GM12878 (cell line): ENCODE results near the gene FILIP1L. TPM values are rescaled to one million over a fixed set of nuclear protein-coding genes. Genes with fewer than 3 reads are reported as not detected.

Experiments used
- ATAC-seq: fragments of 200-7000 bp; cut with Tn5 transposase; 3 replicates; pipeline ENCODE4 v1.9.1; 2020; ENCODE audit warnings: mild to moderate bottlenecking, moderate library complexity
- BruUV-seq: library from RNA; stranded (reverse); fragments of 400-500 nt; replicated peaks from 2 replicates; lab custom pipeline; 2021; lab: Mats Ljungman, UMichigan
- CTCF ChIA-PET: fragments of 300-600 bp; sonication (Branson Sonifier 250); formaldehyde crosslinking; extraction: SDS; loops from one replicate; lab custom pipeline; 2021; ENCODE audit warnings: inconsistent platforms; lab: Yijun Ruan, JAX
- POLR2A ChIA-PET: fragments of 350-600 bp; formaldehyde crosslinking; extraction: SDS; loops from one replicate; lab custom pipeline; 2021; ENCODE audit warnings: inconsistent platforms; lab: Charles Lee
- RAD21 ChIA-PET: fragments of 300-600 bp; sonication (Branson Sonifier 250); formaldehyde crosslinking; loops from one replicate; lab custom pipeline; 2023; ENCODE audit warnings: antibody characterized with exemption; ENCODE audit not compliant: unreplicated experiment; lab: Charles Lee
- SMC1A ChIA-PET: fragments of 300-600 bp; sonication (Branson Sonifier 250); formaldehyde crosslinking; loops from one replicate; lab custom pipeline; 2023; ENCODE audit not compliant: unreplicated experiment, uncharacterized antibody; lab: Charles Lee
- DNase-seq: peaks from one replicate; pipeline ENCODE4 v3.0.0-alpha.2; 2011; ENCODE audit warnings: low read depth, low spot score
- FAIRE-seq: peaks from 3 replicates; lab custom pipeline; 2011; peaks lifted over from hg19 to GRCh38; lab: Jason Lieb, UNC
- H2AFZ ChIP-seq: 2 replicates; pipeline ENCODE4 v1.6.0; 2011; ENCODE audit warnings: low read depth, low read length, control low read depth; ENCODE audit not compliant: control insufficient read depth
- H3K27ac ChIP-seq: 2 replicates; pipeline ENCODE4 v1.5.1; 2011; ENCODE audit warnings: control low read depth; ENCODE audit not compliant: control insufficient read depth, insufficient read depth
- H3K27me3 ChIP-seq, 2 experiments: replicated peaks in 1 of 2; 2 replicates each; pipeline versions ENCODE4 v1.6.0 to v1.6.1; 2011; ENCODE audit warnings: low read length in 1 of 2; ENCODE audit not compliant: control insufficient read depth in 2 of 2, insufficient read depth in 2 of 2
- H3K36me3 ChIP-seq, 2 experiments: 2 replicates each; pipeline ENCODE4 v1.5.1; 2011; ENCODE audit warnings: low read length in 1 of 2; ENCODE audit not compliant: control insufficient read depth in 2 of 2, insufficient read depth in 2 of 2
- H3K4me1 ChIP-seq: 2 replicates; pipeline ENCODE4 v1.6.1; 2011; ENCODE audit warnings: mild to moderate bottlenecking, low read length, moderate library complexity, mixed read lengths; ENCODE audit not compliant: control insufficient read depth, insufficient read depth
- H3K4me2 ChIP-seq: 2 replicates; pipeline ENCODE4 v1.6.0; 2011; ENCODE audit warnings: control low read depth; ENCODE audit not compliant: control insufficient read depth, insufficient read depth
- H3K4me3 ChIP-seq: fragments of 200-600 bp; sonication (generic); 2 replicates; pipeline ENCODE4 v1.5.1; 2016
- H3K79me2 ChIP-seq: 2 replicates; pipeline ENCODE4 v1.6.0; 2011; ENCODE audit warnings: low read length; ENCODE audit not compliant: control insufficient read depth, insufficient read depth
- H3K9ac ChIP-seq: 2 replicates; pipeline ENCODE4 v1.8.0; 2011; ENCODE audit warnings: low read length, control low read depth, mixed read lengths; ENCODE audit not compliant: control insufficient read depth, insufficient read depth
- H3K9me3 ChIP-seq: replicated peaks from 3 replicates; pipeline ENCODE4 v1.5.1; 2011; ENCODE audit warnings: mild to moderate bottlenecking, low read length; ENCODE audit not compliant: control insufficient read depth, insufficient read depth
- H4K20me1 ChIP-seq: 2 replicates; pipeline ENCODE4 v1.6.0; 2011; ENCODE audit not compliant: control insufficient read depth, insufficient read depth
- CREB1 ChIP-seq: IDR thresholded peaks from 2 replicates; pipeline ENCODE4 v1.6.1; 2012; ENCODE audit warnings: low read depth, mild to moderate bottlenecking, inconsistent platforms
- JUND ChIP-seq: IDR thresholded peaks from 2 replicates; pipeline ENCODE4 v1.6.1; 2012; ENCODE audit warnings: low read depth, mild to moderate bottlenecking, low read length, improper control_type of control experiment, moderate library complexity
- NR2F1 ChIP-seq: fragments of 450-650 bp; conservative IDR thresholded peaks from 2 replicates; pipeline ENCODE4 v1.6.1; 2017; ENCODE audit warnings: mild to moderate bottlenecking
- RB1 ChIP-seq: fragments of 450-650 bp; formaldehyde crosslinking; IDR thresholded peaks from 2 replicates; pipeline ENCODE4 v1.6.1; 2017; ENCODE audit warnings: mild to moderate bottlenecking, borderline replicate concordance
- RELA ChIP-seq: fragments of 450-650 bp; IDR thresholded peaks from 2 replicates; pipeline ENCODE4 v1.8.0; 2014; ENCODE audit warnings: borderline replicate concordance; ENCODE audit not compliant: partially characterized antibody
- RFX5 ChIP-seq: IDR thresholded peaks from 2 replicates; pipeline ENCODE4 v1.6.1; 2011; ENCODE audit warnings: low read depth, low read length, improper control_type of control experiment
- TBL1XR1 ChIP-seq: IDR thresholded peaks from 2 replicates; pipeline ENCODE4 v1.6.1; 2012; ENCODE audit warnings: low read depth, low read length, improper control_type of control experiment
- TCF12 ChIP-seq: IDR thresholded peaks from 2 replicates; pipeline ENCODE4 v1.6.1; 2011; ENCODE audit warnings: low read depth, mild to moderate bottlenecking, low read length
- WGBS: methylation state at CpG from one replicate; pipeline ENCODE4 v1.1.6; 2016; ENCODE audit warnings: low lambda C conversion rate; ENCODE audit not compliant: insufficient replicate concordance, insufficient coverage; ENCODE audit errors: missing lambda C conversion rate; 5-methylcytosine and 5-hydroxymethylcytosine counted together
- in situ Hi-C: fragments of 300-500 bp; cut with MboI; formaldehyde crosslinking; loops from 9 replicates; pipeline ENCODE4 v1.14.3; 2018; ENCODE audit warnings: mixed read lengths
- intact Hi-C: fragments of 100-400 bp; cut with micrococcal nuclease; formaldehyde crosslinking; loops from one replicate; pipeline ENCODE4 v1.14.2; 2022; ENCODE audit not compliant: unreplicated experiment
- polyA plus RNA-seq, 11 experiments: library from polyadenylated mRNA; depleted of rRNA in 4 of 11; unstranded in 6 of 11; stranded (reverse) in 5 of 11; fragments of >200 nt; fragmentation: Nextera tagmentation in 4 of 11; fragmentation: Illumina TruSeq in 1 of 11; extraction: Ambion mirVana in 4 of 11; extraction: Trizol in 1 of 11; gene quantifications; 1 replicate in 1 of 11; 2 replicates in 10 of 11; pipeline versions ENCODE4 v1.2.1 to v1.2.3, GENCODE V29; 2011 to 2016; ENCODE audit warnings: inconsistent platforms in 2 of 11, missing spikeins in 2 of 11, low read depth in 1 of 11
- total RNA-seq, 4 experiments: library from RNA; depleted of rRNA in 3 of 4; stranded (reverse); fragments of >200 nt in 3 of 4; fragmentation: Illumina TruSeq in 1 of 4; extraction: Trizol in 1 of 4; gene quantifications; 2 replicates each; pipeline versions ENCODE4 v1.2.1 to v1.2.3, GENCODE V29; 2013 to 2021
- TF ChIP-seq, protein P1 (sequence below): IDR thresholded peaks from 2 replicates; pipeline ENCODE4 v1.6.1; 2012; ENCODE audit warnings: low read length, inconsistent platforms
- TF ChIP-seq, protein P2 (sequence below): fragments of 450-650 bp; IDR thresholded peaks from 2 replicates; pipeline ENCODE4 v1.6.1; 2017; ENCODE audit warnings: mild to moderate bottlenecking, moderate library complexity
- TF ChIP-seq, protein P3 (sequence below): fragments of 450-650 bp; IDR thresholded peaks from 2 replicates; pipeline ENCODE4 v1.6.1; 2014; ENCODE audit warnings: mild to moderate bottlenecking

The FILIP1L gene
- total and polyA plus RNA-seq, 10 of the 15 experiments (the other 5 are each of a cell fraction or from before 2014, with no cell fraction given), result 0.24 to 6.1 (median 3.5) TPM

DNA sequence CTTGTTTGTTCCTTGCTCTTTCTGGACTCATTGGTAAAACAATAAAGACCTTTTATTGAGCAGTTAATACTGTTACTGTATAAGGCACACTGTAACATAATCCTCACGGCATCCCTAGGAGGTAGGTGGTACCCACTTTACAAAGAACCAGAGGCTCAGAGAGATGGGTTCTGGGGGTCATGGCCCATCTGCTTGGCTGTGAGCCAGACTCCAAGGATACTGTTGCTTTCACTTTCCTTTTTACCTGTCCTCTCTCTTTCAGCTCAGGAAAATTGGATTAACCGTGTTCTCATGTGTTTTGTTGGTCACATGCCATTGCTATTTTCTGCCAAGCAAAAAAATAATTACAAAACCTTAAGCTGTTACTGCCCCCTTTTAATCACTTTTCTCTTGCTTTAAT, 34.8 kb upstream of the FILIP1L start:
- RAD21 ChIA-PET, result no interaction called here
- DNase-seq (no peak), FAIRE-seq (no peak), ATAC-seq (no peak)
- H3K27ac ChIP-seq, result no peak overlapping the region
- intact Hi-C loops, result no loop called here
- peaks cover 3% of the 10 kb centered on the region; the same call in 1 of the 2 replicates for H3K4me1 ChIP-seq
- peaks cover 1 to 2% of the 10 kb centered on the region in 2 experiments; a peak in 3 of 4 replicates for H3K36me3 ChIP-seq
- H3K79me2 ChIP-seq, result no peaks in the 10 kb centered on the region; the same call in 1 of the 2 replicates
- in situ Hi-C loops, result no loop called here
- H4K20me1 ChIP-seq, result no peaks in the 10 kb centered on the region
- SMC1A ChIA-PET, result no interaction called here
- no peak overlapping the region for H3K4me3 ChIP-seq
- CTCF ChIA-PET, result interaction anchor here (1.1 kb wide), 1 partner anchor 13 kb away, joined by 4 read pairs; no protein-coding TSS in a partner anchor
- BruUV-seq, result no TSS peak
- H3K4me2 ChIP-seq, result no peak overlapping the region
- H3K27me3 ChIP-seq, result no peaks in the 10 kb centered on the region
- TF ChIP-seq, protein P1, sequence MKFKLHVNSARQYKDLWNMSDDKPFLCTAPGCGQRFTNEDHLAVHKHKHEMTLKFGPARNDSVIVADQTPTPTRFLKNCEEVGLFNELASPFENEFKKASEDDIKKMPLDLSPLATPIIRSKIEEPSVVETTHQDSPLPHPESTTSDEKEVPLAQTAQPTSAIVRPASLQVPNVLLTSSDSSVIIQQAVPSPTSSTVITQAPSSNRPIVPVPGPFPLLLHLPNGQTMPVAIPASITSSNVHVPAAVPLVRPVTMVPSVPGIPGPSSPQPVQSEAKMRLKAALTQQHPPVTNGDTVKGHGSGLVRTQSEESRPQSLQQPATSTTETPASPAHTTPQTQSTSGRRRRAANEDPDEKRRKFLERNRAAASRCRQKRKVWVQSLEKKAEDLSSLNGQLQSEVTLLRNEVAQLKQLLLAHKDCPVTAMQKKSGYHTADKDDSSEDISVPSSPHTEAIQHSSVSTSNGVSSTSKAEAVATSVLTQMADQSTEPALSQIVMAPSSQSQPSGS, result no peak
- no peak for TF ChIP-seq RB1
- TF ChIP-seq, protein P2, sequence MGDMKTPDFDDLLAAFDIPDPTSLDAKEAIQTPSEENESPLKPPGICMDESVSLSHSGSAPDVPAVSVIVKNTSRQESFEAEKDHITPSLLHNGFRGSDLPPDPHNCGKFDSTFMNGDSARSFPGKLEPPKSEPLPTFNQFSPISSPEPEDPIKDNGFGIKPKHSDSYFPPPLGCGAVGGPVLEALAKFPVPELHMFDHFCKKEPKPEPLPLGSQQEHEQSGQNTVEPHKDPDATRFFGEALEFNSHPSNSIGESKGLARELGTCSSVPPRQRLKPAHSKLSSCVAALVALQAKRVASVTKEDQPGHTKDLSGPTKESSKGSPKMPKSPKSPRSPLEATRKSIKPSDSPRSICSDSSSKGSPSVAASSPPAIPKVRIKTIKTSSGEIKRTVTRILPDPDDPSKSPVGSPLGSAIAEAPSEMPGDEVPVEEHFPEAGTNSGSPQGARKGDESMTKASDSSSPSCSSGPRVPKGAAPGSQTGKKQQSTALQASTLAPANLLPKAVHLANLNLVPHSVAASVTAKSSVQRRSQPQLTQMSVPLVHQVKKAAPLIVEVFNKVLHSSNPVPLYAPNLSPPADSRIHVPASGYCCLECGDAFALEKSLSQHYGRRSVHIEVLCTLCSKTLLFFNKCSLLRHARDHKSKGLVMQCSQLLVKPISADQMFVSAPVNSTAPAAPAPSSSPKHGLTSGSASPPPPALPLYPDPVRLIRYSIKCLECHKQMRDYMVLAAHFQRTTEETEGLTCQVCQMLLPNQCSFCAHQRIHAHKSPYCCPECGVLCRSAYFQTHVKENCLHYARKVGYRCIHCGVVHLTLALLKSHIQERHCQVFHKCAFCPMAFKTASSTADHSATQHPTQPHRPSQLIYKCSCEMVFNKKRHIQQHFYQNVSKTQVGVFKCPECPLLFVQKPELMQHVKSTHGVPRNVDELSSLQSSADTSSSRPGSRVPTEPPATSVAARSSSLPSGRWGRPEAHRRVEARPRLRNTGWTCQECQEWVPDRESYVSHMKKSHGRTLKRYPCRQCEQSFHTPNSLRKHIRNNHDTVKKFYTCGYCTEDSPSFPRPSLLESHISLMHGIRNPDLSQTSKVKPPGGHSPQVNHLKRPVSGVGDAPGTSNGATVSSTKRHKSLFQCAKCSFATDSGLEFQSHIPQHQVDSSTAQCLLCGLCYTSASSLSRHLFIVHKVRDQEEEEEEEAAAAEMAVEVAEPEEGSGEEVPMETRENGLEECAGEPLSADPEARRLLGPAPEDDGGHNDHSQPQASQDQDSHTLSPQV, result no peak
- no peak for TF ChIP-seq NR2F1
- TF ChIP-seq RELA, result no peak
- no peak for TF ChIP-seq TBL1XR1
- TF ChIP-seq, protein P3, sequence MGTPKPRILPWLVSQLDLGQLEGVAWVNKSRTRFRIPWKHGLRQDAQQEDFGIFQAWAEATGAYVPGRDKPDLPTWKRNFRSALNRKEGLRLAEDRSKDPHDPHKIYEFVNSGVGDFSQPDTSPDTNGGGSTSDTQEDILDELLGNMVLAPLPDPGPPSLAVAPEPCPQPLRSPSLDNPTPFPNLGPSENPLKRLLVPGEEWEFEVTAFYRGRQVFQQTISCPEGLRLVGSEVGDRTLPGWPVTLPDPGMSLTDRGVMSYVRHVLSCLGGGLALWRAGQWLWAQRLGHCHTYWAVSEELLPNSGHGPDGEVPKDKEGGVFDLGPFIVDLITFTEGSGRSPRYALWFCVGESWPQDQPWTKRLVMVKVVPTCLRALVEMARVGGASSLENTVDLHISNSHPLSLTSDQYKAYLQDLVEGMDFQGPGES, result no peak
- no peak for TF ChIP-seq JUND
- TF ChIP-seq CREB1, result no peak
- TF ChIP-seq RFX5, result no peak
- TF ChIP-seq TCF12, result no peak
- H3K9ac ChIP-seq, result no peak overlapping the region
- WGBS, result 100% methylated on average over 2 of the region's 2 CpGs
- no peaks in the 10 kb centered on the region for H3K9me3 ChIP-seq
- H2AFZ ChIP-seq, result no peak overlapping the region
- POLR2A ChIA-PET, result no interaction called here
